CD8-positive, alpha-beta memory T cell (primary cell): Measurements from ENCODE around the gene TREH. TPM values are rescaled to one million over a fixed set of nuclear protein-coding genes. Genes with fewer than 3 reads are reported as not detected.

ENCODE experiments used
- CTCF ChIA-PET: fragments of 350-600 bp; sonication (Branson Sonifier 250); formaldehyde crosslinking; loops from one replicate; lab custom pipeline; 2021; ENCODE audit warnings: antibody characterized with exemption; lab: Charles Lee
- POLR2A ChIA-PET: fragments of 350-600 bp; sonication (Branson Sonifier 250); formaldehyde crosslinking; loops from one replicate; lab custom pipeline; 2021; ENCODE audit warnings: antibody characterized with exemption; lab: Charles Lee
- DNase-seq, 5 donors: peaks; one replicate each; pipeline versions ENCODE4 v3.0.0 to v3.0.0-alpha.2; 2020 to 2022; ENCODE audit warnings: mixed read lengths in 1 of 5
- H3K27ac ChIP-seq: one replicate; pipeline ENCODE4 v1.7.0; 2013; ENCODE audit warnings: low read depth, mild to moderate bottlenecking, low read length, moderate library complexity
- H3K27me3 ChIP-seq: 2 replicates; pipeline ENCODE4 v1.7.0; 2013; ENCODE audit warnings: low read length, mild to moderate bottlenecking; ENCODE audit not compliant: insufficient read depth, poor library complexity, severe bottlenecking
- H3K36me3 ChIP-seq: 2 replicates; pipeline ENCODE4 v1.7.0; 2013; ENCODE audit warnings: mild to moderate bottlenecking, low read length, moderate library complexity; ENCODE audit not compliant: insufficient read depth
- H3K4me1 ChIP-seq: 2 replicates; pipeline ENCODE4 v1.7.0; 2013; ENCODE audit warnings: mild to moderate bottlenecking, low read length, moderate library complexity; ENCODE audit not compliant: insufficient read depth
- H3K4me3 ChIP-seq: 2 replicates; pipeline ENCODE4 v1.7.0; 2013; ENCODE audit warnings: mild to moderate bottlenecking, low read length
- H3K9me3 ChIP-seq: 2 replicates; pipeline ENCODE4 v1.7.0; 2013; ENCODE audit warnings: mild to moderate bottlenecking, low read length
- H3K27ac Mint-ChIP-seq, 8 donors: one replicate each; pipeline ENCODE4 v1.8.0; 2020 to 2021; ENCODE audit warnings: mixed read lengths in 8 of 8, mild to moderate bottlenecking in 6 of 8, inconsistent platforms in 3 of 8, moderate library complexity in 3 of 8
- H3K27me3 Mint-ChIP-seq, 2 donors: one replicate each; pipeline ENCODE4 v1.8.0; 2020 to 2021; ENCODE audit warnings: mixed read lengths in 2 of 2, mild to moderate bottlenecking in 1 of 2, moderate library complexity in 1 of 2
- H3K36me3 Mint-ChIP-seq, 3 donors: one replicate each; pipeline ENCODE4 v1.8.0; 2020 to 2021; ENCODE audit warnings: mixed read lengths in 3 of 3, inconsistent platforms in 1 of 3, mild to moderate bottlenecking in 1 of 3
- H3K4me1 Mint-ChIP-seq, 3 donors: one replicate each; pipeline ENCODE4 v1.8.0; 2020 to 2021; ENCODE audit warnings: mixed read lengths in 3 of 3, inconsistent platforms in 1 of 3, mild to moderate bottlenecking in 1 of 3
- H3K4me3 Mint-ChIP-seq, 7 donors: one replicate each; pipeline ENCODE4 v1.8.0; 2020 to 2021; ENCODE audit warnings: mixed read lengths in 7 of 7, mild to moderate bottlenecking in 6 of 7, moderate library complexity in 4 of 7, inconsistent platforms in 2 of 7
- H3K9me3 Mint-ChIP-seq, 5 donors: one replicate each; pipeline ENCODE4 v1.8.0; 2020 to 2022; ENCODE audit warnings: mixed read lengths in 5 of 5, mild to moderate bottlenecking in 3 of 5, moderate library complexity in 2 of 5, inconsistent platforms in 1 of 5
- polyA plus RNA-seq: library from polyadenylated mRNA; unstranded; fragments of 300-500 nt; fragmentation: Illumina TruSeq; gene quantifications from one replicate; pipeline ENCODE4 v1.2.3, GENCODE V29; 2021
- total RNA-seq, 2 experiments: library from RNA; stranded (reverse); gene quantifications; one replicate each; pipeline ENCODE4 v1.2.3, GENCODE V29; 2021

Gene TREH
- total and polyA plus RNA-seq, 3 experiments from 2014 or later: not detected

GRCh38 chr11:118674082-118674435, 5.4 kb downstream of the TREH start:
- Histone ChIP-seq H3K4me3 (no peak overlapping the region), H3K27me3 (no peaks in the 10 kb centered on the region), H3K4me1 (no peaks in the 10 kb centered on the region), H3K27ac (no peak overlapping the region), H3K9me3 (no peaks in the 10 kb centered on the region), H3K36me3 (no peaks in the 10 kb centered on the region)
- ChIA-PET CTCF (no interaction called here), POLR2A (no interaction called here)
- Mint-ChIP-seq H3K9me3 (peaks cover 0 to 10% (median 6%) of the 10 kb centered on the region in 5 donors), H3K36me3 (peaks cover 0 to 7% (median 0%) of the 10 kb centered on the region in 3 donors), H3K4me1 (no peaks in the 10 kb centered on the region), H3K27me3 (peaks cover 0 to 27% of the 10 kb centered on the region in 2 donors), H3K4me3 (no peak overlapping the region), H3K27ac (no peak overlapping the region)
- no peak for DNase-seq

GRCh38 chr11:118673361-118674081, 5.9 kb downstream of the TREH start:
- no peak overlapping the region for H3K4me3 ChIP-seq

GRCh38 chr11:118672846-118673245, 6.6 kb downstream of the TREH start:
- Histone ChIP-seq H3K36me3 (no peaks in the 10 kb centered on the region), H3K27me3 (no peaks in the 10 kb centered on the region), H3K9me3 (no peaks in the 10 kb centered on the region), H3K27ac (no peak overlapping the region), H3K4me3 (no peak overlapping the region), H3K4me1 (no peaks in the 10 kb centered on the region)
- no peak overlapping the region for H3K4me3 Mint-ChIP-seq
- ChIA-PET CTCF (no interaction called here), POLR2A (no interaction called here)
- peaks cover 5 to 30% of the 10 kb centered on the region in 2 donors for H3K27me3 Mint-ChIP-seq
- peaks cover 0 to 7% (median 0%) of the 10 kb centered on the region in 3 donors for H3K36me3 Mint-ChIP-seq
- peaks cover 3 to 10% (median 6%) of the 10 kb centered on the region in 5 donors for H3K9me3 Mint-ChIP-seq
- no peak overlapping the region for H3K27ac Mint-ChIP-seq
- H3K4me1 Mint-ChIP-seq: no peaks in the 10 kb centered on the region
- DNase-seq: no peak

More at GRCh38 chr11:118673361-118674081, 5.9 kb downstream of the TREH start:
- H3K36me3 Mint-ChIP-seq: peaks cover 0 to 7% (median 0%) of the 10 kb centered on the region in 3 donors
- H3K36me3 ChIP-seq: no peaks in the 10 kb centered on the region
- H3K4me3 Mint-ChIP-seq: no peak overlapping the region
- POLR2A ChIA-PET: no interaction called here
- H3K27me3 Mint-ChIP-seq: peaks cover 1 to 27% of the 10 kb centered on the region in 2 donors
- no peaks in the 10 kb centered on the region for H3K4me1 Mint-ChIP-seq
- H3K27ac ChIP-seq: no peak overlapping the region
- H3K9me3 ChIP-seq: no peaks in the 10 kb centered on the region
- DNase-seq: no peak
- H3K27ac Mint-ChIP-seq: no peak overlapping the region
- CTCF ChIA-PET: no interaction called here
- no peaks in the 10 kb centered on the region for H3K27me3 ChIP-seq
- no peaks in the 10 kb centered on the region for H3K4me1 ChIP-seq
- peaks cover 0 to 10% (median 6%) of the 10 kb centered on the region in 5 donors for H3K9me3 Mint-ChIP-seq

GRCh38 chr11:118671254-118671653, 8.2 kb downstream of the TREH start:
- ChIA-PET POLR2A (no interaction called here), CTCF (interaction anchor here (1.5 kb wide), 1 partner anchor 18 kb away, joined by 3 read pairs; no protein-coding TSS in a partner anchor)
- Mint-ChIP-seq H3K27me3 (peaks cover 5 to 30% of the 10 kb centered on the region in 2 donors), H3K36me3 (peaks cover 0 to 7% (median 0%) of the 10 kb centered on the region in 3 donors), H3K4me3 (no peak overlapping the region), H3K27ac (no peak overlapping the region), H3K4me1 (peaks cover 0 to 3% (median 0%) of the 10 kb centered on the region in 3 donors), H3K9me3 (peaks cover 3 to 10% (median 6%) of the 10 kb centered on the region in 5 donors)
- H3K36me3 ChIP-seq: no peaks in the 10 kb centered on the region
- no peaks in the 10 kb centered on the region for H3K4me1 ChIP-seq
- H3K4me3 ChIP-seq: no peak overlapping the region
- no peaks in the 10 kb centered on the region for H3K27me3 ChIP-seq
- DNase-seq: no peak
- no peaks in the 10 kb centered on the region for H3K9me3 ChIP-seq
- no peak overlapping the region for H3K27ac ChIP-seq

- Histone ChIP-seq H3K4me3 (no peak overlapping the region), H3K4me1 (no peaks in the 10 kb centered on the region), H3K36me3 (no peaks in the 10 kb centered on the region), H3K9me3 (no peaks in the 10 kb centered on the region), H3K27me3 (no peaks in the 10 kb centered on the region), H3K27ac (no peak overlapping the region)
- Mint-ChIP-seq H3K9me3 (peaks cover 3 to 10% (median 6%) of the 10 kb centered on the region in 5 donors), H3K36me3 (peaks cover 0 to 7% (median 0%) of the 10 kb centered on the region in 3 donors), H3K27ac (no peak overlapping the region), H3K27me3 (peaks cover 5 to 30% of the 10 kb centered on the region in 2 donors), H3K4me1 (peaks cover 0 to 5% (median 0%) of the 10 kb centered on the region in 3 donors), H3K4me3 (no peak overlapping the region)
- ChIA-PET POLR2A (interaction anchor here (0.7 kb wide), 1 partner anchor 270 kb away, joined by 3 read pairs; no protein-coding TSS in a partner anchor), CTCF (interaction anchor here (1.0 to 1.5 kb wide), 2 partner anchors 11 to 13 kb away, joined by 3 to 6 read pairs; no protein-coding TSS in a partner anchor)
- DNase-seq: no peak
Observed at GRCh38 chr11:118670063-118670462, 9.4 kb downstream of the TREH start.

- Mint-ChIP-seq H3K4me3 (no peak overlapping the region), H3K4me1 (peaks cover 0 to 5% (median 0%) of the 10 kb centered on the region in 3 donors), H3K27me3 (peaks cover 10 to 18% of the 10 kb centered on the region in 2 donors), H3K36me3 (peaks cover 0 to 2% (median 0%) of the 10 kb centered on the region in 3 donors), H3K9me3 (peaks cover 2 to 3% (median 2%) of the 10 kb centered on the region in 5 donors), H3K27ac (no peak overlapping the region)
- Histone ChIP-seq H3K4me1 (no peaks in the 10 kb centered on the region), H3K4me3 (no peak overlapping the region), H3K27me3 (no peaks in the 10 kb centered on the region), H3K27ac (no peak overlapping the region), H3K9me3 (no peaks in the 10 kb centered on the region), H3K36me3 (no peaks in the 10 kb centered on the region)
- ChIA-PET CTCF (interaction anchor here (2.3 kb wide), 1 partner anchor 23 kb away, joined by 8 read pairs; no protein-coding TSS in a partner anchor), POLR2A (interaction anchor here (0.6 kb wide), 1 partner anchor 471 kb away, joined by 3 read pairs; no protein-coding TSS in a partner anchor)
- DNase-seq: no peak
Observed at GRCh38 chr11:118666371-118666770, 13.1 kb downstream of the TREH start.

- Mint-ChIP-seq H3K27me3 (peaks cover 3 to 10% of the 10 kb centered on the region in 2 donors), H3K4me1 (peaks cover 0 to 12% (median 5%) of the 10 kb centered on the region in 3 donors), H3K27ac (no peak overlapping the region), H3K4me3 (no peak overlapping the region), H3K9me3 (peaks cover 0 to 3% (median 0%) of the 10 kb centered on the region in 5 donors), H3K36me3 (no peaks in the 10 kb centered on the region)
- Histone ChIP-seq H3K36me3 (no peaks in the 10 kb centered on the region), H3K4me1 (peaks cover 7% of the 10 kb centered on the region), H3K4me3 (no peak overlapping the region), H3K27me3 (peaks cover 5% of the 10 kb centered on the region), H3K9me3 (no peaks in the 10 kb centered on the region), H3K27ac (no peak overlapping the region)
- DNase-seq: no peak
- CTCF ChIA-PET: no interaction called here
- POLR2A ChIA-PET: no interaction called here
Observed at GRCh38 chr11:118663902-118664301, 15.5 kb downstream of the TREH start.

GRCh38 chr11:118663381-118663780, 16.1 kb downstream of the TREH start:
- POLR2A ChIA-PET: no interaction called here
- DNase-seq: no peak
- Histone ChIP-seq H3K27ac (no peak overlapping the region), H3K4me3 (no peak overlapping the region), H3K4me1 (peaks cover 7% of the 10 kb centered on the region), H3K27me3 (peaks cover 5% of the 10 kb centered on the region), H3K9me3 (no peaks in the 10 kb centered on the region), H3K36me3 (no peaks in the 10 kb centered on the region)
- H3K4me3 Mint-ChIP-seq: no peak overlapping the region
- H3K36me3 Mint-ChIP-seq: no peaks in the 10 kb centered on the region
- H3K9me3 Mint-ChIP-seq: peaks cover 0 to 3% (median 0%) of the 10 kb centered on the region in 5 donors
- H3K4me1 Mint-ChIP-seq: peaks cover 0 to 12% (median 5%) of the 10 kb centered on the region in 3 donors
- no peak overlapping the region for H3K27ac Mint-ChIP-seq
- CTCF ChIA-PET: no interaction called here
- peaks cover 3 to 8% of the 10 kb centered on the region in 2 donors for H3K27me3 Mint-ChIP-seq
